GM19395 (cell line): ENCODE data around the gene SPAG6.

Experiments
- ATAC-seq: cut with Tn5 transposase; IDR thresholded peaks from one replicate; pipeline ENCODE4 v1.9.1; 2021; ENCODE audit warnings: mild to moderate bottlenecking, moderate library complexity; ENCODE audit not compliant: unreplicated experiment

SPAG6 gene

DNA sequence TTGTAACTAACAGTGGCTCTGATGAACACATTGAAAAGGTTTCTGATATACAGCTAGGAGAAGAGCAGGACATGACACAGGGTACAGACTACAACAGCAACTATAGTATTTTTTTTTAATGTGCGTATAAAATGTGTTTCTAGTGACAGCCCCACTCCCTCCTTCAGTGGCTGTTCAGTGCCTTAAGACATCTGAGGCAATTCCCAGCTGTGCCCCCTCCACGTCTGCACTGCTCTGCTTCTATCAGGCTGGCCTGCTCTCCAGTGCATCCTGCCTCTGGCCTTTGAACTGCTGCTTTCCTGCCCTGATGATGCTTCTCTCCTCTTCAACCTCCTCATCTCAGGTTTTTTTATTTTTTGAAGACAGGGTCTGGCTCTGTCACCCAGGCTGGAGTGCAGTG is 111.2 kb downstream of the SPAG6 start:
- no peak for ATAC-seq

DNA sequence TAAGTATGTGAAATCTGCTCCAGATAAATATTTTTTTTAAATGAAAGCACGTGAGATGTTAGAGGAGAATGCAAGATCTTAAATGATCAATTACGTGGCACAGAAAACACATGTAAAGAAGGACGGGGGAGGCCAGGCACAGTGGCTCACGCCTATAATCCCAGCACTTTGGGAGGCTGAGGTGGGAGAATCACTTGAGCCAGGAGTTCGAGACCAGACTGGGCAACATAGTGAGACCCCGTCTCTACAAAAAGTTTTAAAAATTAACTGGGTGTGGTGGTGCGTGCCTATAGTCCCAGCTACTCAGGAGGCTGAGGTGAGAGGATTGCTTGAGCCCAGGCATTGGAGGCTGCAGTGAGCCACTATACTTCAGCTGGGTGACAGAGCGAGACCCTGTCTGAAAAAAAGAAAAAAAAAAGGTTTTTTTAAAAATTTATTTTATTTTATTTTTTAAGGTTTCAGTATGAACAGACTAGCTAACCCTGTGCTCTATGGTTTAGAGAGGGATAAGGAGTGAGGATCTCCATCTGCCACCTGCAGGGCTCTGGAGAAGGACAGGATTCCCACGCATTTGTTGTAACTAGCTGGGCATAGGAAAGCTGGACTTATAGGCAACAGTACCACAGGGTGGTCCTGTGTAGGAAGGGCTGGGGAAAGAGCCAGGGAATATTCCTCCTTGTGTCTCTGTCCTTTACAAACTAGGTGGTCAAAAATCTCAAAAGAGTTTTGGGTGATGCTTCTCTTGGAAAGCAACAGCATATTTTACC is 113.2 kb downstream of the SPAG6 start:
- no peak for ATAC-seq

DNA sequence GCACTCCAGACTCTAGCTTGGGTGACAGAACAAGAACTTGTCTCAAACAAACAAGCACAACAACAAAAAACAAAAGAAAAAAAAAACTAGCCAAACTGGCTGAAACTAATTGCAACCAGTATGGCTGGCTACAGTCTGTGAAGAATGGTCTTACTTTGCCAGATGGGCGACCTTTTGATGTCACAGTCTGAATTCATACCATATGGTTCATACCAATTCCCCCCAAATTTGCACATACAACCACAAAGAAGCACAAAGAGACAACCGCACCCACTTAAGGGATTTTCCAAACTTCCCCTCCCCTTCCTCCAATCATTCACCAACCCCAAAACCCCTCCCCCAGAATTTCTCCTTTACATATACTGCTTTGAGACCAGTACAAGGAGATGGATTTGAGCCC is 114.2 kb downstream of the SPAG6 start:
- no peak for ATAC-seq

GRCh38 chr10:22460101-22460500 is 114.8 kb downstream of the SPAG6 start:
- ATAC-seq = no peak

DNA sequence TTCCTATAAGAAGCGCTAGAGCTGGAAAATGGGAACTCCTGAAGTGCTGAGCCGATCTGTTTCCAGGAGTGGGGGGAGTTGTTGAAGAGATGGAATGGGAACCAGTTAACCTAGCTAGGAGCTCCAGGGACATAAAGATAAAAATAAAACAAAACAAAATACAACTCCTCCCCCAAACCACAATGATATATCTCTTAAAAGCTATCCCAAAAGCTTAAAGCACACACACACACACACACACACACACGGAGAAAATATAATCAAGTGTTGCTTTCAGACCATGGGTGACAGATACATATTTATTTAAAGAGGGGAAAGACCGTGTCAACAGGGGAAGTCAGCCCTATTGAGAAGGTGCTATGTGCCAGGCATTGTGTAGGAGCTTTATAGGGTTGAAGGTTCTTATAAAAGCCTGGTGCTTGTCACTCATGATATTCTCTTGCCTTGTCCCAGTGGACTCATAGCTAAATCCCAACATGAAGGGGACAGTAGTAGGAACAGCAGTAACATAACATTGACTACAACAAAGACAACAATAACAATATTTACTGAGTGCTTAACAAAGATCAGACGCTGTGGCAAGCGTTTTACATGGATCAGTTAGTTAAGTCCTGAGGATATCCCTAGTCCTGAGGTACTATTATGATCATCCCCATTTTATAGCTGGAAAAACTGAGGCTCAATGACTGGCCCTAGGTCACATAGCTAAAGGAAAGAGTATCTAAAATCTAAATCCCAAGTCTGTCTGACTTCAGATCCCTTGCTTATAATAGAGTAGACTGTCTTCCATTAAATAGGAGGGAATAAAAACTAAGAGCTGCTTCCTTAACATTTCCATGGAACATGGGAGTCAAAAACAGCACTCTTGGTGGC is 115.5 kb downstream of the SPAG6 start:
- ATAC-seq = no peak

DNA sequence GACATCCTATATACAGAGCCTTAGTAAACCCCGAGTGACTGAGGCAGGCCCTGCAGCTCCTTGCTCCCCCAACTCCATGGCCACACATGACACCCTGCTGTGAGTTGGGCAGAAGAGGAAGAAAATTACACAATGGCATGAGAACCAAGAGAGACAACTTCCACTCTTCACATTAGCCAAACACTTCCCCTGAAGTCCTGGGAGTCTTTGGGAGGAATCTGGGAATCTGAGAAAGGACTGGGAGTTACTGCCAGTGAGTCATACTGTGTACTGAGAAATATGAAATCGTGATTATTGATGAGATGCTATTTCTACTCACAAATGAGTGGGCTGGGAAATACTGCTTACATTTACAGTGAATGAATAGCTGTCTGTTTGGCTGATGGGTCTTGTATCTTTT is 116.6 kb downstream of the SPAG6 start:
- no peak for ATAC-seq

GRCh38 chr10:22463255-22463654 is 118.0 kb downstream of the SPAG6 start:
- no peak for ATAC-seq

- no peak for ATAC-seq
Measured at GRCh38 chr10:22464966-22465629, 119.8 kb downstream of the SPAG6 start.

DNA sequence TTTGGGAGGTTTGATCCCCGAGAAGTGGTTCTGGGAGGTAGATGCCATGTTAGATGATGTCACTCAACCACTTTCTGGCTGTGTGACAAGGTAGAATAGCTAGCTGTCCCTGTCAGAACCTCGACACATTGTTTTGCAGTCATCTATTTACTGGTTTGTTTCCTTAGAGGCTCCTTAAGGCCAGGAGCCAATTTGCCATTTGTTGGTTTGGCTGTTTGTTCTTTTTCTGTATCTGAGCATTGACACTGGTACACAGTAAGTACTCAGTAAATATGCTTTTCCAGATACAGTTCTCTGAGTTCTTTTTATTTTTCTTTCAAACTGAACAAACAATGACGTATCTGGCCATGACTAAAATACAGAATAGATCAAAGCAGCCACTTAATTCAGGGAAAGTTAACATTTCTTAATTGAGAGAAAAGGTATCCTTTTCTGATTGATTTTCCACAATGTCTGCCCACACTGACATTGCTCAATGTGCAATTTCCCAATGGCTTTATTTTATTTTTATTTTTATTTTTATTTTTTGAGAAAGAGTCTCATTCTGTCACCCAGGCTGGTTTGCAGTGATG is 121.6 kb downstream of the SPAG6 start:
- no peak for ATAC-seq
